Measurements from ENCODE around the gene MACROD2.

Gene MACROD2

GRCh38 chr20:15205028-15205427 is 1209.7 kb downstream of the MACROD2 start:
- FAIRE-seq: no peak

- no peak for FAIRE-seq
Measured at GRCh38 chr20:15205719-15206118, 1210.4 kb downstream of the MACROD2 start.

GRCh38 chr20:15209537-15209936 is 1214.2 kb downstream of the MACROD2 start:
- no peak for FAIRE-seq

- no peak for FAIRE-seq
Measured at GRCh38 chr20:15214051-15214450, 1218.7 kb downstream of the MACROD2 start.

GRCh38 chr20:15220009-15220656 is 1224.8 kb downstream of the MACROD2 start:
- no peak for FAIRE-seq

GRCh38 chr20:15220778-15221565 is 1225.7 kb downstream of the MACROD2 start:
- FAIRE-seq: no peak

- no peak for FAIRE-seq
Measured at GRCh38 chr20:15222502-15223330, 1227.4 kb downstream of the MACROD2 start.

- no peak for FAIRE-seq
Measured at GRCh38 chr20:15224199-15224598, 1228.9 kb downstream of the MACROD2 start.

- FAIRE-seq: no peak
Measured at GRCh38 chr20:15227102-15227501, 1231.8 kb downstream of the MACROD2 start.

GRCh38 chr20:15232243-15232642 is 1236.9 kb downstream of the MACROD2 start:
- no peak for FAIRE-seq

GRCh38 chr20:15235471-15236198 is 1240.3 kb downstream of the MACROD2 start:
- FAIRE-seq: no peak

- FAIRE-seq: no peak
Measured at GRCh38 chr20:15236812-15237211, 1241.5 kb downstream of the MACROD2 start.

GRCh38 chr20:15239542-15240206 is 1244.4 kb downstream of the MACROD2 start:
- no peak for FAIRE-seq

- FAIRE-seq: no peak
Measured at GRCh38 chr20:15240801-15241200, 1245.5 kb downstream of the MACROD2 start.

GRCh38 chr20:15241681-15242080 is 1246.4 kb downstream of the MACROD2 start:
- FAIRE-seq: no peak

- no peak for FAIRE-seq
Measured at GRCh38 chr20:15242773-15243172, 1247.5 kb downstream of the MACROD2 start.

GRCh38 chr20:15245896-15246295 is 1250.6 kb downstream of the MACROD2 start:
- FAIRE-seq: no peak

GRCh38 chr20:15248618-15249395 is 1253.5 kb downstream of the MACROD2 start:
- FAIRE-seq: no peak

GRCh38 chr20:15251171-15251570 is 1255.9 kb downstream of the MACROD2 start:
- FAIRE-seq: no peak

- no peak for FAIRE-seq
Measured at GRCh38 chr20:15252304-15252703, 1257.0 kb downstream of the MACROD2 start.

- no peak for FAIRE-seq
Measured at GRCh38 chr20:15253431-15253830, 1258.1 kb downstream of the MACROD2 start.

Measured in G401.6 (cell line).